Measurements from ENCODE around the gene GRK5.

GRK5 gene

GRCh38 chr10:119396709-119397071, 189.3 kb downstream of the GRK5 start:
- no peak for TF ChIP-seq CTCF (conservative IDR thresholded peaks at IDR 0.05; ENCODE audit: low read depth, low read length)
- no peak for DNase-seq (ENCODE audit: low read depth)
- no peak overlapping the region for H3K4me3 ChIP-seq (ENCODE audit: low read depth, low read length)

DNA sequence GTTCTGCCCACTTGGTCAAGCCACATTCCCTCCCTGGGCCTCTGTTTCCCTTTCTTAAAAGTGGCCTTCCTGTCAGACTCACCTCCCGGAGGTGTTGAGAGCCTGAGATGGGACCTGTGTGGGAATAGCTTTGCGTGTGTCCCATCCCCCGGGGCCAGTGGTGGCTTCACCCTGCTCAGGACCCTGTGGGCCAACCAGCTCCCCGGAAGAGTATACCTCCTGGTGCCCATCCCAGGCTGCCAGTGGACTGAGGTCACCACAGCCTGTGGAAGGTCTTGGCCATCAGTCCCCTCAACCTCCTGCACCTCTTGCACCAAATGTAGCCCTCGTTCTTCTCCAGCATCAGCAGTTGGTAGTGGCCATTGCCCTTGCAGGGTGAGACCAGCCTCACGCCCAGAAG, 190.0 kb downstream of the GRK5 start:
- no peak overlapping the region for H3K4me3 ChIP-seq (ENCODE audit: low read depth, low read length)
- DNase-seq (ENCODE audit: low read depth): no peak
- TF ChIP-seq CTCF (conservative IDR thresholded peaks at IDR 0.05; ENCODE audit: low read depth, low read length): no peak

DNA sequence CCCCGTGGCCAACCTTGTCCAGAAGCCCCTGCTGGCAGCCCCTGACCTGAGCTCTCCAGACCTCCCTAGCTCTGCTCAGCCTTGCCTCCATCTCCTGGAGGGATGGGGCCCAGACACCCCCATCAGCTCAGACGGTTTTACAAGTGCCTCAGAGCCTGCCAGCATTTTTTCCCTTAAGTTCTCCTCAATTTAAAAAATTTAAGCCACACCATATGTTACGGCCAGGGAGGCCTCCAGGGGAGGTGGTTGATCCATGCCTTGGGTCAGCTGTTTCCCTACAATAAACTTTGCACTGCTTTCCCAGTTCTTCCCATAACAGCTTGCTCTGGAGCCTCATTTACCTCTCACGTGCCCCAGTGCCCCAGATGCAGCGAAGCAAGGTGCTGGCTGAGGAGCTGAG, 191.6 kb downstream of the GRK5 start:
- no peak overlapping the region for H3K4me3 ChIP-seq (ENCODE audit: low read depth, low read length)
- no peak for DNase-seq (ENCODE audit: low read depth)

GRCh38 chr10:119399466-119399865, 192.1 kb downstream of the GRK5 start:
- DNase-seq (ENCODE audit: low read depth): no peak
- no peak for TF ChIP-seq CTCF (conservative IDR thresholded peaks at IDR 0.05; ENCODE audit: low read depth, low read length)
- no peak overlapping the region for H3K4me3 ChIP-seq (ENCODE audit: low read depth, low read length)

More for the DNA sequence above, 191.6 kb downstream of the GRK5 start:
- TF ChIP-seq CTCF (conservative IDR thresholded peaks at IDR 0.05; ENCODE audit: low read depth, low read length): no peak

DNA sequence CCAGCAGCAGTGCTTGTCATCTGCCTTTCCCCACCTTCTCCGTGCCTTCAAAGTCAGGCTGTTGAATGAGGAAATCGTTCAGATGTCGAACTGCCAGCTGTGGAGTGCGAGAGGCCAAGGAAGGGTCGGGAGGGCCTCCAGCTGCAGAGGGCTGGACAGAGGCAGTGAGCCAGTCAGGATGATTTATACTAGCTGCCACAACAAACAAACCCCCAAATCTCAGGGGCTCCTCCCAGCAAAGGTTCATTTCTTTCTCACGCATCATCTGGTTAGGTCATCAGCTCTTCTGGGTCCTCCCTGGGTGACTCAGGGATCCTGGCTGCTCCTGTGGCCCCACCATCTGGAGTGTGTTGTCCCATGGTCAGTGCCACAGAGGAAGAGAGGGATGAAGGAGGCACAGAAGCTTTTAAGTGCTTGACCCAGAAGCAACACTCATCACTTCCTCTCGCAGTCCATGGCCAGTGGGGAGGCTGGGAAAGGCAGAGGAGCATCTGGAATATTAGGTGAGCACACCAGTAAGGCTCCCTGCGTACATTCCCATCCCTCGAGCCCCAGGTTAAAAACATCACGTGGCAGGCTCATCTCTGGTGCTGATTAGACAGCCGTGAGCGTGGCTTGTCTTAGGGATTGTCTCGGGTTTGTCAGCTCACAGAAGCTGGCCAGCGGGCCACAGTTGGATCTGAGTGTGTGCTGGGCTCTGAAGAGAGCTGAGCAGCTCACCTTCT, 194.5 kb downstream of the GRK5 start:
- H3K4me3 ChIP-seq (ENCODE audit: low read depth, low read length): no peak overlapping the region
- peak; percentile 95 for DNase-seq (ENCODE audit: low read depth)
- no peak for TF ChIP-seq CTCF (conservative IDR thresholded peaks at IDR 0.05; ENCODE audit: low read depth, low read length)

- peak; percentile 9 for TF ChIP-seq CTCF (conservative IDR thresholded peaks at IDR 0.05; ENCODE audit: low read depth, low read length)
- DNase-seq (ENCODE audit: low read depth): no peak
- no peak overlapping the region for H3K4me3 ChIP-seq (ENCODE audit: low read depth, low read length)
Observed at GRCh38 chr10:119403921-119404320, 196.6 kb downstream of the GRK5 start.

Data from choroid plexus epithelial cell (primary cell).